Brain microvascular endothelial cell (primary cell): ENCODE measurements around the gene FBXO46.

ENCODE experiments used
- DNase-seq: peaks from one replicate; pipeline ENCODE4 v3.0.0-alpha.2; 2020
- H3K27ac ChIP-seq: fragments of 250-450 bp; sonication (Bioruptor Pico); 2 replicates; pipeline ENCODE4 v1.5.1; 2020; ENCODE audit warnings: mild to moderate bottlenecking, moderate library complexity
- H3K27me3 ChIP-seq: fragments of 250-450 bp; sonication (Bioruptor Pico); replicated peaks from 2 replicates; pipeline ENCODE4 v1.5.1; 2020; ENCODE audit warnings: mild to moderate bottlenecking
- H3K36me3 ChIP-seq: fragments of 250-450 bp; sonication (Bioruptor Pico); replicated peaks from 2 replicates; pipeline ENCODE4 v1.5.1; 2020; ENCODE audit warnings: mild to moderate bottlenecking
- H3K4me3 ChIP-seq: 2 replicates; pipeline ENCODE4 v1.5.1; 2011; ENCODE audit warnings: low read depth, mild to moderate bottlenecking, control low read depth, low read length, moderate library complexity
- in situ Hi-C: cut with HindIII; loops from 2 replicates; pipeline ENCODE4 v1.10.0; 2017; ENCODE audit warnings: low sequenced_read_pairs, low pct_ligation_motif_present
- TF ChIP-seq, protein P1 (sequence below): IDR thresholded peaks from 2 replicates; pipeline ENCODE4 v1.5.1; 2011; ENCODE audit warnings: low read depth, mild to moderate bottlenecking, moderate library complexity, low read length, control low read depth, inconsistent platforms; ENCODE audit errors: missing control alignments

The FBXO46 gene

DNA sequence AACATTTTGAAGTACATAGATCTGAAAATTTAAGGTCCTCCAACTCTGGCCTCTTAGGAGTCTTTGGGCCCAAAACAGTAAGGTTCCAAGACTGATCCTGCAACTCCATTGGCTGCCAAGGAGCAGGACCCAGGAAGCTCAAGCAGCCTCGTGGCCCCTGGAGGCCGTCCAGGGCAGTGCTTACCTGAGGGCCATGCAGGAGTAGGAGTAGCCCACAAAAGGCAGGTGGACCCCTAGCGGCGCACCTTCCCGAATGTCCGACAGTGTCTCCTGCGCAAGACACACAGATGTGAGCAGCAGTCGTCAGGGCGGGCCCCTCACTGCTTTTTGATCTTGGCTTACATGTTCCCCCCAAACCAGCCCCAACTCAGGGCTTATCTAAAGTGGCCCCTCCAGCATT lies 44.1 kb upstream of the FBXO46 start:
- in situ Hi-C loops, result no loop called here
- Histone ChIP-seq H3K27me3 (no peaks in the 10 kb centered on the region), H3K36me3 (peaks cover 32% of the 10 kb centered on the region), H3K4me3 (no peak overlapping the region), H3K27ac (no peak overlapping the region)
- TF ChIP-seq, protein P1, sequence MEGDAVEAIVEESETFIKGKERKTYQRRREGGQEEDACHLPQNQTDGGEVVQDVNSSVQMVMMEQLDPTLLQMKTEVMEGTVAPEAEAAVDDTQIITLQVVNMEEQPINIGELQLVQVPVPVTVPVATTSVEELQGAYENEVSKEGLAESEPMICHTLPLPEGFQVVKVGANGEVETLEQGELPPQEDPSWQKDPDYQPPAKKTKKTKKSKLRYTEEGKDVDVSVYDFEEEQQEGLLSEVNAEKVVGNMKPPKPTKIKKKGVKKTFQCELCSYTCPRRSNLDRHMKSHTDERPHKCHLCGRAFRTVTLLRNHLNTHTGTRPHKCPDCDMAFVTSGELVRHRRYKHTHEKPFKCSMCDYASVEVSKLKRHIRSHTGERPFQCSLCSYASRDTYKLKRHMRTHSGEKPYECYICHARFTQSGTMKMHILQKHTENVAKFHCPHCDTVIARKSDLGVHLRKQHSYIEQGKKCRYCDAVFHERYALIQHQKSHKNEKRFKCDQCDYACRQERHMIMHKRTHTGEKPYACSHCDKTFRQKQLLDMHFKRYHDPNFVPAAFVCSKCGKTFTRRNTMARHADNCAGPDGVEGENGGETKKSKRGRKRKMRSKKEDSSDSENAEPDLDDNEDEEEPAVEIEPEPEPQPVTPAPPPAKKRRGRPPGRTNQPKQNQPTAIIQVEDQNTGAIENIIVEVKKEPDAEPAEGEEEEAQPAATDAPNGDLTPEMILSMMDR, result peak; percentile 9
- no peak for DNase-seq

DNA sequence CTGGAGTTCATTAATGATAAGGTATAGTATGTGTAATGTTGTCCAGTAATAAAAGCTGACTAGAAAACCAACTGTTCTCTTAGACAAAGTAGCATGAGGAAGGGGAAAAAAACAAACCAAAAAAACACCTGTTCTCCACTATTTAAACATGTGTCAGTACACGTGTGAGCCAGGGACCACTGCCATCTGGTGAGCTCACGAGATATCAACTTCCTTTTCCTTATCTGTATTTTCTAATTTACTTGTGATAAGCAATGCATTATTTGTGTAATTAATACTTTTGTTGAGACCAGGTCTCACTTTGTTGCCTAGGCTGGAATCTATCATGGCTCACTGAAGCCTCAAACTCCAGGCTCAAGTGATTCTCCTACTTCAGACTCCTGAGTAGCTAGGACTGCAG lies 42.7 kb upstream of the FBXO46 start:
- in situ Hi-C loops, result no loop called here
- Histone ChIP-seq H3K27ac (no peak overlapping the region), H3K4me3 (no peak overlapping the region), H3K27me3 (no peaks in the 10 kb centered on the region), H3K36me3 (peaks cover 23% of the 10 kb centered on the region)
- DNase-seq, result no peak
- TF ChIP-seq, protein P1, result no peak

DNA sequence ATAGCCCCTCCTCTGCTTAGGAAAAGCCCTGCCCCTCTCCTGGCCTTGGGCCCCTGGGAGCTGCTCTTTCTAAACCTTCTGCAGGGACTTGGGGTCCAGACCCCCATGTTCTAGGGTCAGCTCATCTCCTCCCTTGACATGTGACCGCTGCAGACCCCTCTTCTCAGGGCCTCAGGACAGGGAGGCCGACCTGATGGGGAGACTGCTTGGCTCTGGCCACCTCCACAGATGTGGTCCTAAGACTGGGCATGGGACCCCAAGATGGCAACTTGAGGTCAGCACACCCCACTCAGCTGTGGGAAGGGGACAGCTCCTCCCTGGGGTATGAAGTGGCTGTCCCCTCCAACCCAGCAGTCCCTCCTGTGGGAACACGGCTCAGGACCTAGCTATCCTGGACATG lies 42.2 kb upstream of the FBXO46 start:
- Histone ChIP-seq H3K36me3 (peaks cover 19% of the 10 kb centered on the region), H3K27ac (no peak overlapping the region), H3K27me3 (no peaks in the 10 kb centered on the region), H3K4me3 (no peak overlapping the region)
- TF ChIP-seq, protein P1, result no peak
- DNase-seq, result no peak
- in situ Hi-C loops, result no loop called here

DNA sequence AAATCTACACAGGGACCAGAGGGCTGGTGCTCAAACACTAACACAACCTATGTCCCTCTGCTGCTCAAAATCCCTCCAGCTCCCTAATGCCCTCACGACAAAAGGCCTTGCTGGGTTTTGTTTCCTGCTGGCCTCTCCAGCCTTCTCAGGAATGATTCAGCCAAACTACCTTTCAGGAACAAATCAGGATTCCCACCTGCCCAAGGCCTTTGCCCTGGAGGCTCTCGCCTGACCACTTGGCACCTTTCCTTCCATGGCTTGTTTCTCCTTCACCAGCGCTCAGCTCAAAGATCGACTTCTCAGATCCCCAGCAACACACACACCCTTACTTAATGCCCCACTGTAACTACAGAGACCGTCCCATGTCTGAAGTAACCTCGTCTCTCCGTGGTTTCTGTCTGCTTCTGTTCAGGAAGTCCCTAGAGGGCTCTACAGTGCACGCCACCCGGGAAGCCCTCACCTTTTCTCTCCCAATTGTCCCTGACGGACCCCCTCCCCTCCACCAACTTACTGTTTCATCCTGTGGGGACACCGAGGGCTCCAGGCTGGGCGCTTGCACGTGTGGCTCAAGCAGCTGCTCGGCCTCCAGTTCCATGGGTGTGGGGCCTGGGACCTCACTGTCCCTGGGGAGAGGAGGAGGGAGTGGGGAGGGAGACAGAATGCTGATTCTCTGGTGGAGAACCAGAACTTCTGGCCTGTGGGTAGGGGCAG lies 41.6 kb upstream of the FBXO46 start:
- TF ChIP-seq, protein P1, result no peak
- in situ Hi-C loops, result no loop called here
- no peak overlapping the region for H3K27ac ChIP-seq

DNA sequence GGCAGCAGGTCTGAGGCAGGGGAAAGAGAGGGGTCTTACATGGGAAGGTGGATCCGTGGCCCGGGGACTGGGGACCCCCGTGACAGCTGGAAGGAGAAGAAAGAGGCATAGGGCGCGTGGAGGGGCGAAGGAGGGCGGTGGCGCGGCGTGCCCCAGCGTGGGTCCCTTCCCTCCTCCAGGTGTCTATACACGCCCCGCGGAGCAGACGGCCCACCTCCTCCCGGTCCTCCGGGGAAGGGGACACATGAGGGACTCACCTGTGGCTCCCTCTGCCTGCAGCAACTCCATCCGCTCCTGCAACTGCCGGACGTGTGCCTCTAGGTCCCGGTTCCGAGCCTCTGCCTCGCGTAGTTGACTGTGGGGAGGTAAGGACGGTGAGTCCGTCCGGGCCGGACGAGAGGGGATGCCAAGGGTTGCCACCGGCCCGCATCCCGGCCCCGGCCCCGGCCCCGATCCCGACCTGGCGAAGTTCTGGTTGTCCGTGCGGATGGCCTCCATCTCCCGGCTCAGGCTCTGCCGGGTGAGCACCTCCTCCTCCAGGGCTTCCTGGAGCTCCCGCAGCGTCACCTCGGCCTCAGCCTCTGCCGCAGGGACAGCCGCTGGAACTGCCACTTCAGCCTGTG lies 40.7 kb upstream of the FBXO46 start:
- Histone ChIP-seq H3K27ac (no peak overlapping the region), H3K27me3 (no peaks in the 10 kb centered on the region), H3K36me3 (peaks cover 4% of the 10 kb centered on the region), H3K4me3 (no peak overlapping the region)
- in situ Hi-C loops, result no loop called here
- no peak for DNase-seq
- TF ChIP-seq, protein P1, result no peak

More for the DNA sequence above, 41.6 kb upstream of the FBXO46 start:
- DNase-seq, result no peak
- H3K27me3 ChIP-seq, result no peaks in the 10 kb centered on the region
- no peak overlapping the region for H3K4me3 ChIP-seq
- H3K36me3 ChIP-seq, result peaks cover 12% of the 10 kb centered on the region
